HG02623 (cell line): Measurements from ENCODE around the gene CCDC93.
"Not testable (repeated sequence)": the region's sequence is repeated elsewhere in the genome, so short reads cannot be mapped to it uniquely, and the experiment has no call there.

Experiments
- ATAC-seq: cut with Tn5 transposase; IDR thresholded peaks from one replicate; pipeline ENCODE4 v1.9.1; 2021; ENCODE audit warnings: moderate library complexity; ENCODE audit not compliant: unreplicated experiment

CCDC93 gene

GRCh38 chr2:117957616-117958015, 56.3 kb downstream of the CCDC93 start:
- no peak for ATAC-seq

GRCh38 chr2:117956036-117956796, 57.7 kb downstream of the CCDC93 start:
- ATAC-seq = no peak

GRCh38 chr2:117953231-117953630, 60.6 kb downstream of the CCDC93 start:
- no peak for ATAC-seq

DNA sequence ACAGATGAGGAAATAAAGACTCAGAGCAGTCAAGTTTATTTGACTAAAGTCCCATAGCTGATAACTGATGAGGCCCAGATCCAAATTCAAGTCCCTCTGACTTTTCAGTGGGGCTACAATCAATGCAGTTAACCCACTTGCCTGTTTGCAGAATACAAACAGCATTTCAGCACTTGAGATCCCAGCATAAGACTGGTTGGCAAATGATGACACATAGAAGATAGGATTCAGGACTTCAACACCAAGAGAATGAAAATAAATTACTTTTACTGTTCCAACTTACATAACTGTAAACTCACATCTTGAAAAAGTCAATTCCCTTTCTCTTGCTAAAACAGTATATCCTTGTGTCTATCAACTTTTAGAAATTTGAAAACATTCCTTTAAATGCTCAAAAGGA, 61.2 kb downstream of the CCDC93 start:
- no peak for ATAC-seq

GRCh38 chr2:117952228-117952627, 61.6 kb downstream of the CCDC93 start:
- ATAC-seq = no peak

DNA sequence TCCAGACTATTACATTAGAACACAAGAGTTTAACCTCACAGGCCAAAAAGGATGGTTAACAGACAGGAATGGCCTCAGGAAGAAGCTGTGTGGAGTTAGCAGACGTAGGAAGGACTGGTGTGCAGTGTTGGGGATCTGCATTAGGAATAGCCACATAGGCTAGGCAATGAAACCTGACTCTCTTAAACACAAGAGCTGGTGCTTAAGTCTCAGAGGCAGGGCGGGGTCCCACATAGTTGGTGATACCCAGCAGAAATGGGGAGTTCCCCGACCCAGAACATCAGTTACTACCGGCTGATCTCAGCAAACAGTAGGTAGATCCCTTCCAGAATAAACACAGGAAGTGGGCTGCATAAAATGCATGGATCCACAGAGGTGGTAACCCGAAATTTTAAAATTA, 64.1 kb downstream of the CCDC93 start:
- ATAC-seq = no peak

GRCh38 chr2:117948615-117949014, 65.3 kb downstream of the CCDC93 start:
- no peak for ATAC-seq

DNA sequence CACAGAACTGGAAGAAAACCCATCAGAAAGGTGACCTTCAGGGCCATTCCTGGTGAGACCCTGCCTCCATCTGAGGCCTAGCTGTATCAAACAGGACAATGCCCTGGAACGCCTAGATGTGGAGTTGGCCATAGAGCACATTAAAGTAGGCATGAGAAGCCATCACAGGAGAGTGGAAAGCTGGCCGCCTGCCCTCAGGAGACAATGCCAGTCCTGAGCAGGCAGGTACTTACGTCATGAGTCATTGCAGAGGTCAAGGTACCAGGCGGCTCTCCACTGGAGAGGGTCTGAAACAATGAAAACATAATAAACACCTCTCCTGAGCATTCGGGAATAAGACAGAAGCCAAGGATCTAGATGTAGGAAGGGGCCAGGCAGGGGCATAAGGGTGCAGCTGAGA, 68.6 kb downstream of the CCDC93 start:
- ATAC-seq = no peak

GRCh38 chr2:117944816-117945215, 69.1 kb downstream of the CCDC93 start:
- ATAC-seq = no peak

DNA sequence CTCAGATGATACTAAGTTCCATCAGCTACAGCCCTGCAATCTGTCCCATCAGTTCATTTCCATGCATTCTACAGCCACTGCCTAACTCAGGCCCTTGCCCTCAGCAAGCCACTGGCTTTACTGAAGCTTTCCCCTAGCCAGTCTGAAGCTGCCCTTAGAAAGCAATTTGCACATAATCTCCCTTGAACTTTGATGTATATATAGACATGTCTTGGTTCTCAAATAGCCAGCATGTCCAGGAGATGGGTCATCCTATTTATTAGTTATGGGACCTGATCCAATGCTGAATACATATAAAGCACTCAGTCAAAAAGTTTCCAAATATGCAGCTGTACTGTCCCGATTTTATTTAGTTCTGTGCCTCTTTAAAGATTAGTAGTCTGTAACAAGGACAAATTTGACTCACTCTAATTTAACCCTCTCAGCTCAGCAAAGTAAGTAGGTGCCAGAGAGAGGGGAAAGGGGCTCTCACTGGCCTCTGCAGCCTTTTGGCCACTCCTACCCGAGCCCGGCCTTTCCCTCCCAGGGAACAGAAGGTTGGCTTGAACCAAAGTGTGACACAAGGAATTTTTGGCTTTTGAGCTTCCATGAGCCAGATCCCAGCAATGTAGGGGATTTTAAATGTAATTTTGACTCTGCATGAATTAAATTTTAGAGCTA, 70.7 kb downstream of the CCDC93 start:
- no peak for ATAC-seq

- no peak for ATAC-seq
Observed at GRCh38 chr2:117942551-117942950, 71.3 kb downstream of the CCDC93 start.

DNA sequence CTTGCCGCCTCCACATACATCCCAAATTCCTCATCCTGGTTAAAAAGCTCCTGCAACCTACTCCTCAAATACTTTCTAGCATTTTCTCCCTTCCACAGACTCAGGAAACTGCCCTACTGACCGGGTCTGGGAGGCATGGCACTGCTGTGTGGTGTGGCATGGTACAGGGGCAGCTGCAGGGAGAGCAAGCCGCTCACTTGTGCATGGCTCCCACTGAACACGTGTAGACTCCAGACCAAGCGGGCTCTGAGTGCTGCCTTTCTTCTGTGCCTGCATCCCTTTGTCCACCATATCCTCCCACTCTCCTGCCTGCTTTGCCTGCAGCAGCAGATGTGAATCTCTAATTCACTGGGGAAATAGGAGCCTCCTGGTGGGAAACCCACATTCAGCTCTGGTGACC, 72.2 kb downstream of the CCDC93 start:
- no peak for ATAC-seq

DNA sequence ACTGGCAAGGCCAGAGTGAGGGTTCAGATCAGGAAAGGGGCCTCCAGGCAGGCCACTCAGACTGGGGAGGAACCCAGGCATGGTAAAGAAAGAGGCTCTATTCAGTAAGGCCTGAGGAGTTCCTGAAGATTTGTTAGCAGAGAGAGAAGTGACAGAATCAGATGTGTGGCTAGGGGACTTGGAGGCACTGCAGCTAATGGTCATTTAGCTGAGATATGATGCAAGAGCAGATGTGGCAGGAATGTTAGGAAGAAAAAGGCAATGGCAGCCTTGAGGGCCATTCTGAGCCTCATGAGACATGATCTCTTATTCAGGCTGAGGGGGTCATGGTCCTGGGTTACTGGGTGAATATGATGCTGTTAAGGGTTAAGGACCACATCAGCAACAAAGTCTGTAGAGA, 73.4 kb downstream of the CCDC93 start:
- ATAC-seq = no peak

DNA sequence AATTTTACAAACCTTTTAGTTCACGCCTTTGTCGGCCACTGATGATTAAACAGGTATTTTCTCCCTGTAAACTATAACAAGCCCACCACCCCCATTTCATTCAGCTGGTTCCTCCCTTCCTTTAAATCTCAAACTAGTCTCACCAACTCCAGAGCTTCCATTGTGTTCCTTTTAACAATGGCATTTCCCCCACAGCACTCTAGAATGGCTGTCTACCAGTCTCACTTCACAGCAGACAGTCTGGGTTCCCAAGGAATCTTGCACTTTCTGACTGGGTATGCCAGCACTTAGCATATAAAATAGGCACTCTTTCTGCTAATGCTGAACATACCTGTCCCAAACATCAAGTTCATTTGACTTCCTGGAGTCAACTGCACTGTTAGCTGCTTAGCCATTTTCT, 75.3 kb downstream of the CCDC93 start:
- no peak for ATAC-seq

DNA sequence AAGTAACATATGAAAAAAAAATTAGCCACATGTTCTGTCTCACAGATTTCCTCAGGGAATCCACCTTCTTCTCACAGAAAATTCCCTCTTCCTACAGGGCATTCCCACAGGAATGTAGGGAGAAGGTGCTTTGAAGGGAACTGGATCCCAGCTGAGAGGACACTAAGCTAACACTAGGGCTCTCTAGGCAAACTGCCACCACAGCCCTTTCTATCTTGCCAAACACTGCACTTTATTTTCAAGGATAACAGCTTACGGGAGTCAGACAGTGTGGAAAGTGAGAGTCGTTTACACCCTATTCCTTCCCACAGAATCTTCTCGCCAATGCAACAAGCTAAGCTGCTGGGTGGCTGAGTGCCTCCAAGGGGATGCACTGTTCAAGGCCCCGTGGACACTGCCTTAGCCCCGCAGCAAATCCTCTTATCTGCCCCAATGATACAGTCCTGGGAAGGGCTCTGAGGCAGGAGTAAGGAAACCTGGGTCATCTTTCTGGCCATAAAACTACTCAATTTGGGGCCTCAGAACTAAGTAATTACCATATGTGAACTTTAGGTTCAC, 76.9 kb downstream of the CCDC93 start:
- no peak for ATAC-seq

DNA sequence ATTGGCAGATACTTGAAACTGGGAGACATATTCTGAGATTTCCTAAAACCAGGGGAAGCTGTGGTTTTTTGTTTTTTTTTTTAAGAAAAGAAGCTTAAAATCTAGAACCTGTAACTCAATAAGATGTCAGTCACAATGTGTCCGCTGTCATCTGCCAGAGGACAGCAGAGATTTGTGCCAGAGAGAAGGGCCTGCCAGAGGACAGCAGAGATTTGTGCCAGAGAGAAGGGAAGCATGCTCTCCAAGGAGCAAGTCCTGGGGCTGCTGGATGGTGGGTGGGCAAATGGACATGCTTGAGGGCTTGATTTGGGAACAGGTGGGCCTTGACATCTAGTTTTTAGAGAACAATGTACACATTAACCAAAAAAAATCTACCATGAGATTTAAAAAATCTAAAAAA, 77.9 kb downstream of the CCDC93 start:
- ATAC-seq = no peak

- no peak for ATAC-seq
Observed at GRCh38 chr2:117935456-117935855, 78.4 kb downstream of the CCDC93 start.

GRCh38 chr2:117933884-117934354, 80.0 kb downstream of the CCDC93 start:
- ATAC-seq = no peak

DNA sequence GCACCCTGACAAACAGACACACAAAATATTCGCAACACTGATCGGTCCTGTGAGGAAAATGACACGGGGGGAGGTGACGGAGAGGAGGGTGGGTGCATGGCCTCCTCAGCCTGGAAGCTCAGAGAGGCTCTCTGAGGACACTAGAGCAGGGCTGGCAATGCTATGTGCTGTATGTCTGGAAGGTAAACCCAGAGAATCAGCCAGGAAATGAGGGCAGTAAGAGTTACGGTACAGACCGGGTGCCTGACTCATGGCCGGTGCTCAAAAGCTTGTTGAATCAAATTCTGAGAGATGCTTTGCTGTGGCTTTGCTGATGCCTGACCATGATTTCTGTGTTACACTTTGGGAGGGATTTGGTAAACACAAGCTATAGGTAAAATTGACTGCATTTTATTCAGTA, 81.9 kb downstream of the CCDC93 start:
- ATAC-seq = no peak

GRCh38 chr2:117931266-117931665, 82.6 kb downstream of the CCDC93 start:
- ATAC-seq = no peak

DNA sequence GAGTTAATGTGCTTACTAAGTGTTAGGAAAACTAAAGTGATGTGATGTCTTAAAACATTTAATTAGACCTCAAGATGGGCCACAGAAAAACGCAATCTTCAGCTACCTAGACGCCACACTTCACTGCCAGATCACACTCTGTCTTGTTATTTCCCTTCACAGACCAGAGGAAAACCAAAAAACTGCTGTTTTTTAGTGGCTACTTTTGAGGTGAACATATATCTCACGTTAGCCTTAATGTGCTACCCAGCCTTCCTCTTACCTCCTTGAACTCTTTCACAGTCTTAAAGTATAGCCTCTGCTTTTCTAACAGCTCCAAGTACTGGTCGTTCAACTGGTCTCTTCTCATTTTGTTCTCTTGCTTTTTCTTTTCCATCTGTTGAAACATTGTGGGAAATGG, 83.1 kb downstream of the CCDC93 start:
- no peak for ATAC-seq

DNA sequence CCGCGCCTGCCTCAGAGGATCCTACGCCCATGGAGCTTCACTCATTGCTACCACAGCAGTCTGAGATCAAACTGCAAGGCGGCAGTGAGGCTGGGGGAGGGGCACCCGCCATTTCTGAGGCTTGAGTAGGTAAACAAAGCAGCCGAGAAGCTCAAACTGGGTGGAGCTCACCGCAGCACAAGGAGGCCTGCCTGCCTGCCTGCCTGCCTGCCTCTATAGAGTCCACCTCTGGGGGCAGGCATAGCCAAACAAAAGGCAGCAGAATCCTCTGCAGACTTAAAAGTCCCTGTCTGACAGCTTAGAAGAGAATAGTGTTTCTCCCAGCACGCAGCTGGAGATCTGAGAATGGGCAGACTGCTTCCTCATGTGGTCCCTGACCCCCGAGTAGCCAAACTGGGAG, 90.4 kb downstream of the CCDC93 start:
- ATAC-seq = not testable (repeated sequence)
